ENCODE measurements around the gene RNASE8.

DNA sequence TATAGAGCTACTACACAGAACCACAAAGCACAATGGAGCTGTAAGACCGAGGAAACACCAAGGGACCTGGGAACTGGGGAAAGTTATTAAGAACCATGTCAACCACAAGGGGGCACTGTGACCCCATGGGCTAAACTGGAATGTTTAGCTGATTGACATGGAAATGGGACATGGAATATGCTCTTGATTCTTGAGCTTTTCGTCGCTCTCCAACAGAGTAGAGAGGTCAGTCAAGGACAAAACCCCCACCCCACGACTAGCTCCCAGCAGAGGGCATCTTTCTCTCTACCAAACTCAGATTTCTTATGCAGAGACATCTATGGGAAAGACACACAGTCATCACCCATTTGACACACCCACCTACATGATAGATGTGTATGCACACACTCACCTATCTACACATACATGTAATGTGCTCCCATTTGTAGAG is 42.8 kb upstream of the RNASE8 start:
- TF ChIP-seq, protein P1, sequence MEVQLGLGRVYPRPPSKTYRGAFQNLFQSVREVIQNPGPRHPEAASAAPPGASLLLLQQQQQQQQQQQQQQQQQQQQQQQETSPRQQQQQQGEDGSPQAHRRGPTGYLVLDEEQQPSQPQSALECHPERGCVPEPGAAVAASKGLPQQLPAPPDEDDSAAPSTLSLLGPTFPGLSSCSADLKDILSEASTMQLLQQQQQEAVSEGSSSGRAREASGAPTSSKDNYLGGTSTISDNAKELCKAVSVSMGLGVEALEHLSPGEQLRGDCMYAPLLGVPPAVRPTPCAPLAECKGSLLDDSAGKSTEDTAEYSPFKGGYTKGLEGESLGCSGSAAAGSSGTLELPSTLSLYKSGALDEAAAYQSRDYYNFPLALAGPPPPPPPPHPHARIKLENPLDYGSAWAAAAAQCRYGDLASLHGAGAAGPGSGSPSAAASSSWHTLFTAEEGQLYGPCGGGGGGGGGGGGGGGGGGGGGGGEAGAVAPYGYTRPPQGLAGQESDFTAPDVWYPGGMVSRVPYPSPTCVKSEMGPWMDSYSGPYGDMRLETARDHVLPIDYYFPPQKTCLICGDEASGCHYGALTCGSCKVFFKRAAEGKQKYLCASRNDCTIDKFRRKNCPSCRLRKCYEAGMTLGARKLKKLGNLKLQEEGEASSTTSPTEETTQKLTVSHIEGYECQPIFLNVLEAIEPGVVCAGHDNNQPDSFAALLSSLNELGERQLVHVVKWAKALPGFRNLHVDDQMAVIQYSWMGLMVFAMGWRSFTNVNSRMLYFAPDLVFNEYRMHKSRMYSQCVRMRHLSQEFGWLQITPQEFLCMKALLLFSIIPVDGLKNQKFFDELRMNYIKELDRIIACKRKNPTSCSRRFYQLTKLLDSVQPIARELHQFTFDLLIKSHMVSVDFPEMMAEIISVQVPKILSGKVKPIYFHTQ (CRISPR knock-in tag; IDR thresholded peaks at IDR 0.05), result no peak
- TF ChIP-seq, protein P2, sequence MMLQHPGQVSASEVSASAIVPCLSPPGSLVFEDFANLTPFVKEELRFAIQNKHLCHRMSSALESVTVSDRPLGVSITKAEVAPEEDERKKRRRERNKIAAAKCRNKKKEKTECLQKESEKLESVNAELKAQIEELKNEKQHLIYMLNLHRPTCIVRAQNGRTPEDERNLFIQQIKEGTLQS (CRISPR knock-in tag; conservative IDR thresholded peaks at IDR 0.05), result no peak
- TF ChIP-seq, protein P3, sequence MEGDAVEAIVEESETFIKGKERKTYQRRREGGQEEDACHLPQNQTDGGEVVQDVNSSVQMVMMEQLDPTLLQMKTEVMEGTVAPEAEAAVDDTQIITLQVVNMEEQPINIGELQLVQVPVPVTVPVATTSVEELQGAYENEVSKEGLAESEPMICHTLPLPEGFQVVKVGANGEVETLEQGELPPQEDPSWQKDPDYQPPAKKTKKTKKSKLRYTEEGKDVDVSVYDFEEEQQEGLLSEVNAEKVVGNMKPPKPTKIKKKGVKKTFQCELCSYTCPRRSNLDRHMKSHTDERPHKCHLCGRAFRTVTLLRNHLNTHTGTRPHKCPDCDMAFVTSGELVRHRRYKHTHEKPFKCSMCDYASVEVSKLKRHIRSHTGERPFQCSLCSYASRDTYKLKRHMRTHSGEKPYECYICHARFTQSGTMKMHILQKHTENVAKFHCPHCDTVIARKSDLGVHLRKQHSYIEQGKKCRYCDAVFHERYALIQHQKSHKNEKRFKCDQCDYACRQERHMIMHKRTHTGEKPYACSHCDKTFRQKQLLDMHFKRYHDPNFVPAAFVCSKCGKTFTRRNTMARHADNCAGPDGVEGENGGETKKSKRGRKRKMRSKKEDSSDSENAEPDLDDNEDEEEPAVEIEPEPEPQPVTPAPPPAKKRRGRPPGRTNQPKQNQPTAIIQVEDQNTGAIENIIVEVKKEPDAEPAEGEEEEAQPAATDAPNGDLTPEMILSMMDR (IDR thresholded peaks at IDR 0.05), result peak; percentile 84
- TF ChIP-seq SMAD3 (CRISPR knock-in tag; IDR thresholded peaks at IDR 0.05; ENCODE audit: borderline replicate concordance) (no peak), TEAD4 (CRISPR knock-in tag; IDR thresholded peaks at IDR 0.05) (no peak), NR1H2 (CRISPR knock-in tag; IDR thresholded peaks at IDR 0.05) (no peak), TP53 (CRISPR knock-in tag; IDR thresholded peaks at IDR 0.05) (no peak), JAZF1 (CRISPR knock-in tag; IDR thresholded peaks at IDR 0.05) (no peak), NR2C2 (CRISPR knock-in tag; IDR thresholded peaks at IDR 0.05) (no peak), OVOL2 (CRISPR knock-in tag; IDR thresholded peaks at IDR 0.05; ENCODE audit: borderline replicate concordance) (no peak)
- TF ChIP-seq, protein P4, sequence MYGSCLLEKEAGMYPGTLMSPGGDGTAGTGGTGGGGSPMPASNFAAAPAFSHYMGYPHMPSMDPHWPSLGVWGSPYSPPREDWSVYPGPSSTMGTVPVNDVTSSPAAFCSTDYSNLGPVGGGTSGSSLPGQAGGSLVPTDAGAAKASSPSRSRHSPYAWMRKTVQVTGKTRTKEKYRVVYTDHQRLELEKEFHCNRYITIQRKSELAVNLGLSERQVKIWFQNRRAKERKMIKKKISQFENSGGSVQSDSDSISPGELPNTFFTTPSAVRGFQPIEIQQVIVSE (CRISPR knock-in tag; IDR thresholded peaks at IDR 0.05; ENCODE audit: borderline replicate concordance), result no peak
- TF ChIP-seq, protein P5, sequence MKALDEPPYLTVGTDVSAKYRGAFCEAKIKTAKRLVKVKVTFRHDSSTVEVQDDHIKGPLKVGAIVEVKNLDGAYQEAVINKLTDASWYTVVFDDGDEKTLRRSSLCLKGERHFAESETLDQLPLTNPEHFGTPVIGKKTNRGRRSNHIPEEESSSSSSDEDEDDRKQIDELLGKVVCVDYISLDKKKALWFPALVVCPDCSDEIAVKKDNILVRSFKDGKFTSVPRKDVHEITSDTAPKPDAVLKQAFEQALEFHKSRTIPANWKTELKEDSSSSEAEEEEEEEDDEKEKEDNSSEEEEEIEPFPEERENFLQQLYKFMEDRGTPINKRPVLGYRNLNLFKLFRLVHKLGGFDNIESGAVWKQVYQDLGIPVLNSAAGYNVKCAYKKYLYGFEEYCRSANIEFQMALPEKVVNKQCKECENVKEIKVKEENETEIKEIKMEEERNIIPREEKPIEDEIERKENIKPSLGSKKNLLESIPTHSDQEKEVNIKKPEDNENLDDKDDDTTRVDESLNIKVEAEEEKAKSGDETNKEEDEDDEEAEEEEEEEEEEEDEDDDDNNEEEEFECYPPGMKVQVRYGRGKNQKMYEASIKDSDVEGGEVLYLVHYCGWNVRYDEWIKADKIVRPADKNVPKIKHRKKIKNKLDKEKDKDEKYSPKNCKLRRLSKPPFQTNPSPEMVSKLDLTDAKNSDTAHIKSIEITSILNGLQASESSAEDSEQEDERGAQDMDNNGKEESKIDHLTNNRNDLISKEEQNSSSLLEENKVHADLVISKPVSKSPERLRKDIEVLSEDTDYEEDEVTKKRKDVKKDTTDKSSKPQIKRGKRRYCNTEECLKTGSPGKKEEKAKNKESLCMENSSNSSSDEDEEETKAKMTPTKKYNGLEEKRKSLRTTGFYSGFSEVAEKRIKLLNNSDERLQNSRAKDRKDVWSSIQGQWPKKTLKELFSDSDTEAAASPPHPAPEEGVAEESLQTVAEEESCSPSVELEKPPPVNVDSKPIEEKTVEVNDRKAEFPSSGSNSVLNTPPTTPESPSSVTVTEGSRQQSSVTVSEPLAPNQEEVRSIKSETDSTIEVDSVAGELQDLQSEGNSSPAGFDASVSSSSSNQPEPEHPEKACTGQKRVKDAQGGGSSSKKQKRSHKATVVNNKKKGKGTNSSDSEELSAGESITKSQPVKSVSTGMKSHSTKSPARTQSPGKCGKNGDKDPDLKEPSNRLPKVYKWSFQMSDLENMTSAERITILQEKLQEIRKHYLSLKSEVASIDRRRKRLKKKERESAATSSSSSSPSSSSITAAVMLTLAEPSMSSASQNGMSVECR (CRISPR knock-in tag; IDR thresholded peaks at IDR 0.05; ENCODE audit: borderline replicate concordance), result no peak

Measured in WTC11 (cell line).